GM18519 (cell line): Measurements from ENCODE around the gene MCMBP.
A peak's percentile ranks its signal among the peaks of the same experiment; 100 is the strongest.
"Not testable (repeated sequence)": the region's sequence is repeated elsewhere in the genome, so short reads cannot be mapped to it uniquely, and the experiment has no call there.

Source experiments
- ATAC-seq: cut with Tn5 transposase; IDR thresholded peaks from one replicate; pipeline ENCODE4 v1.9.1; 2021; ENCODE audit warnings: mild to moderate bottlenecking, moderate library complexity; ENCODE audit not compliant: unreplicated experiment, low FRiP score

Gene MCMBP

DNA sequence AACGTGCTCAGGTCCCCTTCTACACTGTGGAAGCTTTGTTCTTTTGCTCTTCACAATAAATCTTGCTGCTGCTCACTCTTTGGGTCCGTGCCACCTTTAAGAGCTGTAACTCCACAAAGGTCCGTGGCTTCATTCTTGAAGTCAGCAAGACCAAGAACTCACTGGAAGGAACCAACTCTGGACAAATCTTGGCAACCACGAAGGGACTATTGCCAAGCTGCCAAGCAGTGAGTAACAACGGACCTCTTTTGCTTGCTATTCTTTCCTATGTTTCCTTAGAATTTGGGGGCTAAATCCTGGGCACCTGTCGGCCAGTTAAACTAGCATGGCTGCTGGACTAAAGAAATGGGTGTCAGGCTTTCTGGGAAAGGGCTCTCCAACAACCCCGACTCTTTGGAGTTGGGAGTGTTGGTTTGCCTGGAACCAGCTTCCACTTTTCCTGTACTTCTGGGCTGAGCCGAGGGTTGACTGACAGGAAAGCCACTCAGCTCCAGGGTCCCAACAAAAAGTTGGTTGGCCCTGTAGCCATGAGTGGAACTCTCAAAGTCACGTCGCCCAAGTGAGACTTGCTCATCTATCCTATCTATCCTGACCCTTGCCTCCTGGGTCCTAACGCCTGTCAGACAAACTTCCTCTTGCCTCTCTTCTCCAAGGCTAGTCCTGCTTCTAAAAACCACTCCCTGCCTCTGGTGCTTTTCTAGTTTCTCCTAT lies 11.4 kb upstream of the MCMBP start:
- not testable (repeated sequence) for ATAC-seq

DNA sequence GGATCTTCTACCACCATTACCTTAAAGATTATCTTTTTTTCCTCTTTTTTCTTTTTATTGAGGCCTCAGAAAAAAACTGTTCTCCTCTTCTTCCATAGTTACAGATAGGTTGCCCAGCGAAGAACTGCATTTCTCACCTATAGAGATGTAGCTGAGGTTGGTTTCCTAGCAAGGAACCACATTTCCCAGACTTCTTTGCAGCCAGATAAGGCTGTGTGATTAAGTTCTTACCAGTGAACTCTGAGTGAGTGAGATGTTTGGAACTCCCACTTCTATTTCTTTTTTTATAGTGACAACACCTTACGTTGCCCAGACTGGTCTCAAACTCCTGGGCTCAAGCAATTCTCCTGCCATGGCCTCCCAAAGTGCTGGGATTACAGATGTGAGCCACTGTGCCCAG lies 5.9 kb upstream of the MCMBP start:
- ATAC-seq, result no peak

DNA sequence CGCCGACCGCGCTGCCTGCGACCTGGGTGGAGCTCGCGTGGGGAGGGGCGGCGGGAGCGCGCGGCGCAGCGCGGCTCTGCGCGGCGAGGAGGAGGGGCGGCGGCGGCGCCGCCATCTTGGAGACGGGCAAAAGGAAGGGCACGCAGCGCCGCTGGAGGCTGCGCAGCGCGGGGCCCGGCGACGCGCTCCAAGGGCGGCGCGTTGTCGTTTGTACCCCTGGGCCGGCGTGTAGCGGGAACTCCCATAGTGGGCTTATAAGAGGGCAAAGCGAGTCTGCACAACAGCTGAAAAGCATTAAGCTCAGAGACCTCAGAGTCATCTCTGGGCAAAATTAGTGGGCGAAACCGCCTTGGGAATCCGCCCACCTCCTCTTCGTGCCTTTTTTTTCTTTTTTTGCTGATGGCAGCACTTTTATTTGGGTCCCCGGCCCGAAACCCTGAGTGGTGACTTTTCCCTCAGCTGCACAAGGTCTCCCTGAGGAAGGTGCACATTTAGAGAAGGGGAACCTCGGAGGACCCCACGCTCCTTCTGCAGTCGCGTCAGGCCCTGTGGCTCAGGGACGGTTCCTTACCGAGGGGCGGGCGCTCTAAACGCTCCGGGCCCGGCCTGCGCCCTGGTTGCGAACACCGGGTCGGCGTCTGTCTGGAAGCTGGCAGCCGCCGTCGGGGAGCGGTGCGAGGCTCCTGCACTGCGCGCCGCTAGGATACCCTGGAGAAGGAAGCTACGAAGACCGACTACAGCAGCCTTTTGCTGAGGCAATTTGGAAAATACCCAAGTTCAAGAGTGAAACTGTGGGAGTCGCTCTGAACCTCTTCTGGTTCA lies 428 bp upstream of the MCMBP start:
- ATAC-seq, result peak; percentile 86

DNA sequence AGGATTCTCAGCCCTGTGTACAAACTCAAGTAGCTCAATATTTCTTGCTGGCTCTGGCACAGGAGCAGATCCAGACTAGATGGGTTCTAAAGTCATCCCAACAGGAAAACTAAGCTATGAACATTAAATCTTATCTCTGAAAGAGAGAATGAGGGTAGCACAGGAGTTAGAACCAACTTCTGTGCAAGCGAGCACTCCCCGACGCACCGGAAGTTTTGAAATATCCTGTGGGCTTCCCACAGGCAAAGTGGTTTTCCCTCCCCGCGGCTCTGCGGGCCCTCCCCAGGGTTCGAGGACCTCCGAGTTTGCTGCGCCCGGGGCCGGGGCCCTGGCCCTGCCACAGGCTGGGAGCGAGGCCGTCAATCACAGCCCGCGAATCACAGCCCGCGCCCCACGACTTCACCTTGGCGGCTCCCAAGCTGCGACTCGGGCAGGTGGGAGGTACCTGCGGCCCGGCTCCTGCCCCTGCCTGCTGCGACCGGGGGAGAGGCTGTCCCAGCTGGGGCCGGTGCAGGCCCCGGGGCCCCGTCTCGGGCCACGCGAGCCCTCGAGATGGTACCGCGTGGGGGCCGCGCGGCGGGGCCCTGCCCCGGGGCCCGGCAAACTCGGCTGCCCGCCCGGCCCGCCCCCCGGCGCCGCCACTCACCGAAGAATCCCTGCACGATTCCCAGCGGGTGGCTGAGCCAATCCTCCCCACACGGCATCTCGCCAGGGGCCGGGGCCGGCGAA lies 598 bp downstream of the MCMBP start:
- ATAC-seq, result peak; percentile 21

DNA sequence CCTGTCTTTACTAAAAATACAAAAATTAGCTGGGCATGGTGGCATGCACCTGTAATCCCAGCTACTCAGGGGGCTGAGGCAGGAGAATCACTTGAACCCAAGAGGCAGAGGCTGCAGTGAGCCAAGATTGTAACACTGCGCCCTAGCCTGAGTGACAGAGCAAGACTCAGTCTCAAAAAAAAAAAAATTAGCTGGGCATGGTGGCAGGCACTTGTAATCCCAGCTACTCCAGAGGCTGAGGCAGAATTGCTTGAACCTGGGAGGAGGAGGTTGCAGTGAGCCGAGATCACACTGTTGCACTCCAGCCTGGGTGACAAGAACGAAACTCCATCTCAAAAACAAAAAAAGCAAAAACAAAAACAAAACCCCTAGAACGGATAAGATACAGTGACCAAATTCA lies 3.2 kb downstream of the MCMBP start:
- ATAC-seq, result not testable (repeated sequence)

DNA sequence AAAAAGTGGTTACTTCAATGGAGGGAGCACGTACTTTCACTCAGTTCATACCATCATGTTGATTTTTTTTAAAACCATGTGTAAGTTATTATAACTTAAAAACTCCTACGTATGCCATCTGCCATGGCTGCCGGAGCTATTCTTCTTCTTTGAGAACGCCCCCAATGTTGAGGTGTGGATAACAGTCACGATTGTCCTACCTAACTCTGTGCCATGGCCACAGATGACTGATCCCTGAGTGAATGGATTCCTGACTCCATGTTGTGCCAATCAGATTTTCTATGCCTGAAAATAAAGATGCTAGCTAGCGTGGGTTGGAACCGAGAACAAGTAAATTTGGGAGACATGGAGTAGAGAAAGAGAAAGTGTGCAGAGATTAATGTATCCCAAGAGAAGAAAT lies 5.3 kb downstream of the MCMBP start:
- ATAC-seq, result no peak

DNA sequence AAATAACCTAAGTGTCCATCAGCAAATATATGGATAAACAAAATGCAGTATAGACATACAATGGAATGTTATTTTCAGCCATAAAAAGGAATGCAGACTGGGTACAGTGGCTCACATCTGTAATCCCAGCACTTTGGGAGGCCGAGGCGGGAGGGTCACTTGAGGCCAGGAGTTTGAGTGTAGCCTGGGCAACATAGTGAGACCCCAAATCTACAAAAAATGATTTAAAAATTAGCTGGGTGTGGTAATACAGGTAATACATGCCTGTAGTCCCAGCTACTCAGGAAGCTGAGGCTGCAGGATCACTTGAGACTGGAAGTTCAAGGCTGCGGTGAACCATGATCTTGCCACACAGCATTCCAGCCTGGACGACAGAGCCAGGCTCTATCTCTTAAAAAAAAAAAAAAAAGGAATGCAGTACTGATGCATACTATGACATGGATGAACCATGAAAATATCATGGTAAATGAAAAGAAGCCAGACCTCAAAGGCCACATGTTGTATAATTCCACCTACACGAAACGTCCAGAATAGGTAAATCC lies 6.9 kb downstream of the MCMBP start:
- no peak for ATAC-seq

DNA sequence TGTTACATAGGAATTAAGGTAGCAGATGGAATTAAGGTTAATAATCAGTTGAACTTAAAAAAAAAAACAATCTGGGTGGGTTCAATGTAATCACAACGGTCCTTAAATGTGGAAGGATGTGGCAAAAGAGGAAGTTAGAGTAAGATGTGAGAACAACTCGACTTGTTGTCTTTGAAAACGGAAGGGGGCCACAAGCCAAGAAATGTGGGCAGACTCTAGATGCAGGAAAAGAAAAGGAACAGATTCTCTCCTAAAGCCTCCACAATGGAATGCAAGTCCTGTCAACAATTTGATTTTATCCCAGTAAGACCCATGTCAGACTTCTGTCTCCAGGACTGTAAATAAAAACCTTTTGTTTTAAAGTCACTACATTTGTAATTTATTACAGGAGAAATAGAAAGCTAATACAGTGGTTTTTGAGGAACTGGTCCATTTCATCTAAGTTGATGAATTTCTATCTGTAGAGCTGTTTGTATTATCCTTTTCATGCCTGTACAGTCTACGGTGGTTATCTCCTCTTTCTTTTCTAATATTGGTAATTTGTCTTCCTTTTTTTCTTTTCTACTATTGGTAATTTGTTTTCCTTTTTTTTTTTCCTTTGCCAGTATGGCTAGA lies 8.6 kb downstream of the MCMBP start:
- no peak for ATAC-seq

DNA sequence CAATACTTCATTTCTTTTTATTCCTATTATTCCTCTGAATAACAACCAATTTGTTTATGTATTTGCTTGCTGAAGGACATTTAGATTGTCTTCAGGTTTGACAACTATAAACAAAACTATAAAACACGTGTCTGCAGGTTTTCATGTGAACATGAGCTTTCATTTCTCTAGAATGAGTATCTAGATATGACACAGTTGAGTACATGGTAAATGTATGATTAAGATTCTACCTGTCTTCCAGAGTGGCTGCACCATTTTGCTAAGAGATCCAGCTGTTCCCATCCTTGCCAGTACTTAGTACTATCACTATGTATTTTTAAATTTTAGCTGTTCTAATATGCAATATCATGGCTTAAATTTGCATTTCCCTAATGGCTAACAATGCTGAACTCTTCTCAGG lies 10.1 kb downstream of the MCMBP start:
- no peak for ATAC-seq

DNA sequence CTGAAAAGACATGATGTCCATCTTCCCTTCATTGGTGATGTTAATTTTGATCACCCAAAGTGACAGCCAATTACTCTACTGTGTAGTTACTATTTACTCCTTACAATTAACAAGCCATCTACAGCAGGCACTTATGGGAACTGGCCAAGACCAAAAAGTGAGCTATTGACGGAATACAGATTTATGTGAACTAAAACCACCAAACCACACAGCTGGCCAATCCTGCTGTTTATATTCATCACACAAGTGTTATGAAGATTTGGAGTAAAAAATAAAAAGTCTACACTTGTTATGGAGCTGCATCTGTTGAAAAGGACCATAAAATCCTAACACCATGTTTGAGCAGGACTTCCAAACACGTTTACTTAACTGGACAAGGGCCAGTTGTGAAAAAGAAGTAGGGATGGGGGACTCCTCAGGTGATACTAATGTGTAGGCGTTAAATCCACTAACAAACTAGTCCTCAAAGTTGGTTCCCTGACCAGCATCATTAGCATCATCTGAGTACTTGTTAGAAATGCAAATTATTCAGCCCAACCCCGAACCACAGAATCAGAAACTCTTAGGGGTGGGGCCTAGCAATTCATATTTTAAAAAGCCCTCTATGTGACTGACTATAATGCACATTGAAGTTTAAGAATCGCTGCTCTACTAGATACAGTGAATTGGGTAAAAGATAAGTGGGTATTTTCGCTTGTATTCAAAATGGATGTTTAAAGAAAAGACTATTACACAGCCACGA lies 11.6 kb downstream of the MCMBP start:
- no peak for ATAC-seq

DNA sequence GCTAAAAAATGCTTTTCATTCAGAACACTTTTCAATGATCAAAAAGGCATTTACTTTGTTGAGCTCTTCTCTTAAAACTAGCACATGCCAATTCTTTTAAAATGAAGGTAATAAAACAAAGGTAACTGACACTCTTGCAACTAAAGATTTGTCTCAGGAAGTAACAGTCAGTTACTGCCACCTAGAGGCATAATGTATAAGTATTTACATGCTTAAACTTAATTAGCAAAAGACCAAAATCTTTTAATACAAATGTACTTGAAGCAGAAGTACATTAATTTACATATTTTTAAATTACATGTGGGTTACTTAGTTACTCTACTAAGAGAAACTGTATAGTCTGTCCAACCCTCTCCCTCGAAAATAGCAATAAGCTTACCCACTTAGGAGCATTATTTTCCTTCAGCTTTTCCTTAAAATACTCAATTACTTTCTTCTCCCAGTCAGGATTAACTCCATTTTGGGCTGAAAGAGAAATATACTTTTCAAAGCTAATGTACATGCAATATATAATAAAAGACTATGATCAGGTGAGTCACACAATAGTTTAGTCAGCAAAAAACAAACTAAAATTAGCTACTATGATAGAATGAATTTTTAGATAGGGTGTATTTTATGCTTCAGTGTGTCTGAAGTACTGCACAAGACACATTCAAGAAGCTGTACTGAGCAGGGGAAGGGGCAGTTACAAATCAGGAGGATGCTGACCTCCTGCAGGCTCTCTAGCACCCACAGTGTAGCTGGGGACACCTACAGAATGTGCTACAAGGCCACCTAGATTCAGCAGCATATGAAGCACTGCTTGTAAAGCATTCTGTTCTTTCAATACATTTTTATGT lies 13.0 kb downstream of the MCMBP start:
- ATAC-seq, result no peak

DNA sequence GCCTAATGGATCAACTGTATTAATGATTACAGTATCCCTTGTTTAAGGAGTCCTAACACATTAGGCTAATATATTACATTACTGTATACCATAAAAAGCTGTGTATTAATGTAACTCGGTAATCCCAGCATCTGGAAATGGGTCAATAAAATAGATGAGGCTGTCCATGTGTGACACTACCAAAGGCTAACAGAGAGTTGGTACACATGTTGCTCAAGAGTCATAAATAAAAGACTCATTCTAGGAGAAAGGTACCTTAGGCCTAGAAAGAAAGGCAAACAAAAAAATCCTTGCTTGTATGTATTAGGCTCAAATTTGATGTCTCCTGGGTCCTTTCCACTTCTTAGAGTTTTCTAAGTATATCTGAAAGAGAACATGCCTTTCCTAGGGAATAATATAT lies 14.6 kb downstream of the MCMBP start:
- no peak for ATAC-seq

DNA sequence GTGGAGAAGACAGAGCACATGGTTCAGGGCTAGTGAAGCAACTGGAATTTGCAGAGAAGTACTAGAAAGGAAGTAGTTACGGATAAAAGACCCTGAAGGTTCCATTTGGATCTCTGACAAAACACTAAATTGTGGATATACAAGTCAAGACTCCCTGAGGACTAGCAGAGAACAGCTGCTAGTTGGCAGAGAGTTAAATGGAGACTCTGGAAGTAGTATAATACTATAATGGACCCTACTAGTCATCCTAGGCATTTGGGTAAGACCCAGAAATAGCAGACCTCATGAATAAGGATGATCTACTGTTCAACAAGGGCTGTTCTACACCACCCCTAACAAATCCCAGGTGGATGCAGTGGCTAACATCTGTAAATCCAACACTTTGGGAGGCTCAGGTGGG lies 19.1 kb downstream of the MCMBP start:
- no peak for ATAC-seq

DNA sequence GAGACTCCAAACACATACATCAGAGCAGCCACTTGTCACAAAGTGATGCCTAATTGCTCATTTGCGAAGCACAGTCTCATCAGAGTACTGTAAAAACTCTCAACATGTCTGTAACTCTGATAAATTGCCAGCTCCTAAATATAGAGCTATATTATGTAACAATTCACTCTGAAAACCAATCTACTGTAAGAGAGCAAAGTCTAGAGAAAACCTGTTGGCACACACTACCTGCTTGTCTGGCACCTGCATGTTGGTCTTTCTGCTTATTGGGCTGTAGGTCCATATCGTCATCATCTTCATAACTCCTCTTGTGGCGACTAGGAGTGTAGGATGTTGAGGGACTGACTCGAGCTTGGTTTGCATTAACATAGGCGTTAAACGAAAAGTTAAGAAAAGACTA lies 19.8 kb downstream of the MCMBP start:
- ATAC-seq, result no peak

DNA sequence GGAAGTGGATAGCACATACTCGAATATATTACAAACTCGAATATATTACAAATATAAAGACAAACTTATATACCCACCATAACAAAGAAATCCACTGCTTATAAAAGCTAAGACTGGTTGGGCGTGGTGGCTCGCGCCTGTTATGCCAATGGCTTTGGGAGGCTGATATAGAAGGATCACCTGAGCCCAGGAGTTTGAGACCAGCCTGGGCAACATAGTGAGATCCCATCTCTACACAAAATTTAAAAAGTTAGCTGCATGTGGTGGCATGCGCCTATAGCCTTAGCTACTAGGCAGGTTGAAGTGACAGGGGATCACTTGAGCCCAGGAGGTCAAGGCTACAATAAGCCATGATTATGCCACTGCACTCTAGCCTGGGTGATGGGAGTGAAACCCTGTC lies 20.4 kb downstream of the MCMBP start:
- no peak for ATAC-seq

DNA sequence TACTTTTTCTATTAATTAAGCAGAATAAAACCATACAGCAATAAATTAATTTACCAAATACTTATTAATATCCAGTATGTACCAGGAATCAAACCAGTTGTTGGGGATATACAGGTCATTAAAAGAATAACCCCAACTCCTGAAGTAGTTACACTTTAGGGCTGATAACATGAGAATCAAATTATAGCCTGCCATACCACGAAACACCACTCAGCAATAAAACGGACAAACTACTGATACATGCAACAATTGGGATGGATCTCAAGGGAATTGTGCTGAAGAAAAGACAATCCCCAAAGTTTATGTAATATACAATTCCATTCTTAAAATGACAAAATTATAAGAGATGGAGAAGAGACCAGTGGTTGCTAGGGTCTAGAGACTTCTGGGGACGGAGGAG lies 22.7 kb downstream of the MCMBP start:
- ATAC-seq, result no peak

DNA sequence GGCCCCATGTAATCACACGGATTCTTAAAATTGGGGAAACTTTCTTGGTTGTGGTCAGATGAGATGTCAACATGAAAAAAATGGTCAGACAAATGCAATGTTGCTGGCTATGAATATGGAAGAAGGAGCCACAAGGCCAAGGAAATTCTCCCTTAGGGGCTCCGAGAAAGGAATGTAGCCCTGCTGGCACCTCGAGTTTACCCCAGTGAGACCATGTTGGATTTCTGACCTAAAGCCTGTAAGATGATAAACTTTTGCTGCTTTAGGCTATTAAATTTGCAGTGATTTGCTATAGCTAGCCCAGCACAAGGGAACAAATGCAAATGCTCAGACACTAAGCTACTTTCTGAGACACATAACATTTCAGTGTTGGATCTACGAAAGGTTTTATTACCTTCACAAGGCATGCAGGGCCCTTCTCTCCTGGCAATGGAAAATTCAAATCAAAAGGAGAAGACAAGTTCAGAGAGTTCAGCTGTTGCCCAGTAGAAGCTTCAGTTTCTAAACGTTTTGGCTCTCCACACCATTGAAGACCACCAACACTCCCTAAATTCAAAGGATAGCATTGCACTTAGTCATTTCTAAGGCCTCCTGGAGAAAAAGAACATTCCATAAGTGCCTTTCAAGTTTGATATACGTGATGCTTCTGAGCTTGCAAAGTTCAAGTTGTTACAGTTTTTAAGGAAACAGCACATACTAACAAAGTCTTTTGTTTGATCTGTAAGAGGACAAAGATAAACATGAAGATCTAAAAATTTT lies 23.4 kb downstream of the MCMBP start:
- ATAC-seq, result no peak

DNA sequence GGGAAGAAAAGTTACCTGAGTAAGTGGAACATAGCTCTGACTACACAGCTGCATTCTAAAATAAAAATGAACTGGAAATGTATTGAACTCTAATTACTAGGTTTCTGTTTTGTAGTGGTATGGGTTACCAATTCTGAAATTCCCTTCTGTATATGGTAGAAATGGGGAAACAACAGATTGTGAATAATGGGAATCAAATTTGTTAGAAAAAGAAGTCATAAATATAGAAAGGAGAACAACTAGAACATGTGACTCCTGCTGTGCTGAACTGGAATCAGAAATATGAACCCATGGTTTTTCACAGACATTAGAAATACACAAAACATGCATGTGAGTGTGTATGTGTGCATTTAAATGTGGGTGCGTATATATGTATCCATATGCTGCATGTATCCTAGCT lies 27.0 kb downstream of the MCMBP start:
- ATAC-seq, result no peak
